SK-N-MC (cell line): ENCODE results near the gene ZNF691.

Source experiments
- EZH2 ChIP-seq: fragments of 200-600 bp; sonication (generic); IDR thresholded peaks from one replicate; pipeline ENCODE4 v1.6.1; 2017; ENCODE audit warnings: antibody characterized with exemption
- FOXP2 ChIP-seq: optimal IDR thresholded peaks from 2 replicates; pipeline ENCODE3; 2011; ENCODE audit warnings: mild to moderate bottlenecking, moderate library complexity; ENCODE audit not compliant: insufficient read depth; ENCODE audit errors: extremely low read length, control extremely low read depth
- POLR2AphosphoS5 ChIP-seq: IDR thresholded peaks from 2 replicates; pipeline ENCODE4 v1.6.1; 2012; ENCODE audit warnings: mild to moderate bottlenecking, low read depth, low read length, borderline replicate concordance

DNA sequence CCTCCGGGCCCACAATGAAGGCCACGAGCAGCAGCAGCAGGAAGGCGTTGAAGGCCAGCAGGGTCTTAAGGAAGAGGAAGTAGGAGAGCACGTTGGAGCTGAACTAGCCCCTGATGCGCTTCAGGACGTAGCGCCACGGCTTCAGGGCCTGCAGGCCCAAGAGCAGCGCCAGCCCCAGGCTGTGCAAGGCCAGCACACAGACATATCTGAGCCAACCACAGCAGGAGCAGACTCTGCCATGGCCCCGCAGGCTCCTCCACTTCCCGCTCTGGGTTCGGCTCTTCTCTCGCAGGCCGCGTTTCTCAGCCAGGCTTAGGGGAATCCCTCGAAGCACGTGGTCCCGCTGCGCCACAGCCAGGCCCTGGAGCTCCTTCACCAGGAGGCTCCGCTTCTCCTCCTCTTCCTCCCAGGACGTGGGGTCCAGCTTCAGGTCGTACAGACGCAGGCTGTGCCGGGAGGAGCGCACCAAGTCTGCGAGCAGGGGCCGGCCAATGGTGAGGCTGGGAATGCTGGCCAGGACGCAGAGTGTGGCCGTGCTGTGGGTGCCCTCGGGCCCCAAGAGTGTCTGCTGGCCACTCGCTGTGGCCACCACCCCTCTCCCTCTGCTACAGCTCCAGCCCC lies 41.7 kb downstream of the ZNF691 start:
- no peak for TF ChIP-seq FOXP2
- no peak for TF ChIP-seq POLR2AphosphoS5
- no peak for TF ChIP-seq EZH2
